Bronchial epithelial cell (primary cell): ENCODE results near the gene USH1C. TPM values are rescaled to one million over a fixed set of nuclear protein-coding genes. Genes with fewer than 3 reads are reported as not detected.

Experiments used
- DNase-seq: peaks from one replicate; pipeline ENCODE4 v3.0.0-alpha.2; 2010; ENCODE audit warnings: low read depth
- FAIRE-seq: peaks from 2 replicates; lab custom pipeline; 2011; peaks lifted over from hg19 to GRCh38; lab: Jason Lieb, UNC
- H3K27me3 ChIP-seq: 2 replicates; pipeline ENCODE4 v1.5.1; 2011; ENCODE audit warnings: low read length; ENCODE audit not compliant: control insufficient read depth, insufficient read depth
- H3K36me3 ChIP-seq: 2 replicates; pipeline ENCODE4 v1.5.1; 2011; ENCODE audit warnings: low read length; ENCODE audit not compliant: control insufficient read depth, insufficient read depth
- H3K4me3 ChIP-seq: 2 replicates; pipeline ENCODE4 v1.5.1; 2011; ENCODE audit warnings: mild to moderate bottlenecking, low read depth, low read length, control low read depth
- total RNA-seq: library from RNA; depleted of rRNA; stranded (reverse); fragments of >200 nt; gene quantifications from 2 replicates; pipeline ENCODE4 v1.2.1, GENCODE V29; 2014
- TF ChIP-seq, protein P1 (sequence below): IDR thresholded peaks from 2 replicates; pipeline ENCODE4 v1.5.1; 2011; ENCODE audit warnings: mild to moderate bottlenecking, moderate library complexity, low read length, control low read depth, inconsistent platforms; ENCODE audit not compliant: insufficient read depth, severe bottlenecking

Gene USH1C
- total RNA-seq, 1 donor from 2014 or later, result not detected

DNA sequence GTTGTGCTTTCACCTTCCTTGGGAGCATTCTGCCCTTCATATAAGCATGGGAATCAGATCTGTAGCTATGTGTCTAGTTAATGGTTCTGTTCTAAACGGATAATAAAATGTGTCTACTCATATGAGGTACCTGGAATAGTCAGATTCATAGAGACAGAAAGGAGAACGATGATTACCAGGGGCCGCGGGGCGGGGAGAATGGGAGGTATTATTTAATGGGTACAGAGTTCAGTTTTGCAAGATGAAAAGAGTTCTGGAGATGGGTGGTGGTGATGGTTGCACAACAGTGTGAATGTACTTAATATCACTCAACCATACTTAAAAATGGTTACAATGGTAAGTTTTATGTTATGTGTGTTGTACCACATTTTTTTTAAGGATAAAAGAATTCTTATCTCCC, 57.6 kb downstream of the USH1C start:
- FAIRE-seq (no peak), DNase-seq (no peak)
- peaks cover 1% of the 10 kb centered on the region for H3K27me3 ChIP-seq
- TF ChIP-seq, protein P1, sequence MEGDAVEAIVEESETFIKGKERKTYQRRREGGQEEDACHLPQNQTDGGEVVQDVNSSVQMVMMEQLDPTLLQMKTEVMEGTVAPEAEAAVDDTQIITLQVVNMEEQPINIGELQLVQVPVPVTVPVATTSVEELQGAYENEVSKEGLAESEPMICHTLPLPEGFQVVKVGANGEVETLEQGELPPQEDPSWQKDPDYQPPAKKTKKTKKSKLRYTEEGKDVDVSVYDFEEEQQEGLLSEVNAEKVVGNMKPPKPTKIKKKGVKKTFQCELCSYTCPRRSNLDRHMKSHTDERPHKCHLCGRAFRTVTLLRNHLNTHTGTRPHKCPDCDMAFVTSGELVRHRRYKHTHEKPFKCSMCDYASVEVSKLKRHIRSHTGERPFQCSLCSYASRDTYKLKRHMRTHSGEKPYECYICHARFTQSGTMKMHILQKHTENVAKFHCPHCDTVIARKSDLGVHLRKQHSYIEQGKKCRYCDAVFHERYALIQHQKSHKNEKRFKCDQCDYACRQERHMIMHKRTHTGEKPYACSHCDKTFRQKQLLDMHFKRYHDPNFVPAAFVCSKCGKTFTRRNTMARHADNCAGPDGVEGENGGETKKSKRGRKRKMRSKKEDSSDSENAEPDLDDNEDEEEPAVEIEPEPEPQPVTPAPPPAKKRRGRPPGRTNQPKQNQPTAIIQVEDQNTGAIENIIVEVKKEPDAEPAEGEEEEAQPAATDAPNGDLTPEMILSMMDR, result no peak
- H3K36me3 ChIP-seq, result no peaks in the 10 kb centered on the region
- H3K4me3 ChIP-seq, result no peak overlapping the region

DNA sequence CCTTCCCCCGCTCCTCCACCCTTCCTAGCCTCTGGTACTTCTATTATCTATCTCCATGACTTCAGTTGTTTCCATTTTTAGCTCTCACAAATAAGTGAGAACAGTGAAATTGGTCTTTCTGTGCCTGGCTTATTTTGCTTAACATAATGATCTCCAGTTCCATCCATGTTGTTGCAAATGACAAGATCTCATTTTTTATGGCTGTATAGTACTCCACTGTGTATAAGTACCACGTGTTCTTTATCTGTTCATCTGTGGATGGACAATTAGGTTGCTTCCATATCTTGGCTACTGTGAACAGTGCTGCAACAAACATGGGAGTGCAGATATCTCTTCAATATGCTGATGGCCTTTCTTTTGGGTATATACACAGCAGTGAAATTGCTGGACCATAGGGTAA, 60.7 kb downstream of the USH1C start:
- Histone ChIP-seq H3K36me3 (no peaks in the 10 kb centered on the region), H3K4me3 (no peak overlapping the region), H3K27me3 (no peaks in the 10 kb centered on the region)
- FAIRE-seq, result no peak
- TF ChIP-seq, protein P1, result no peak
- DNase-seq, result no peak

DNA sequence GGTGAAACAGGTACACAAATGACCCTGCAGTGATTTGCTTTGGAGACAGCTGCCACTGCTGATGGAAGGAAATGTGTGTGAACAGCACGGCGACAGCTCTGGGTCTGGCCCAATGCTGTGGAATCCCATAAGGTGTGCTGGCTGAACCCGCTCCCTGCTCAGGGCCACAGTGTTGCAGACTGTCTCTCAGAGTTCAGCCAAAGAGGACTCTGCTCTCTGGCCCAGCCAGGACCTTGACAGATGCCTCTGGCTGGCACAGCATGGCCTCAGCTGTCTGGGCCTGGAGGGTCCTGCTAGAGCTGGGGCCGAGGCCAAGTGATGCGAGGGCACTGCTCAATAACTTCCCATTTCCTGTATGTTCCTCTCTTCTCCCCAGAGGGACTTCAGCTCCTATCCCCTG, 62.3 kb downstream of the USH1C start:
- TF ChIP-seq, protein P1, result no peak
- H3K36me3 ChIP-seq, result no peaks in the 10 kb centered on the region
- FAIRE-seq, result no peak
- H3K4me3 ChIP-seq, result no peak overlapping the region
- H3K27me3 ChIP-seq, result peaks cover 9% of the 10 kb centered on the region
- DNase-seq, result no peak

DNA sequence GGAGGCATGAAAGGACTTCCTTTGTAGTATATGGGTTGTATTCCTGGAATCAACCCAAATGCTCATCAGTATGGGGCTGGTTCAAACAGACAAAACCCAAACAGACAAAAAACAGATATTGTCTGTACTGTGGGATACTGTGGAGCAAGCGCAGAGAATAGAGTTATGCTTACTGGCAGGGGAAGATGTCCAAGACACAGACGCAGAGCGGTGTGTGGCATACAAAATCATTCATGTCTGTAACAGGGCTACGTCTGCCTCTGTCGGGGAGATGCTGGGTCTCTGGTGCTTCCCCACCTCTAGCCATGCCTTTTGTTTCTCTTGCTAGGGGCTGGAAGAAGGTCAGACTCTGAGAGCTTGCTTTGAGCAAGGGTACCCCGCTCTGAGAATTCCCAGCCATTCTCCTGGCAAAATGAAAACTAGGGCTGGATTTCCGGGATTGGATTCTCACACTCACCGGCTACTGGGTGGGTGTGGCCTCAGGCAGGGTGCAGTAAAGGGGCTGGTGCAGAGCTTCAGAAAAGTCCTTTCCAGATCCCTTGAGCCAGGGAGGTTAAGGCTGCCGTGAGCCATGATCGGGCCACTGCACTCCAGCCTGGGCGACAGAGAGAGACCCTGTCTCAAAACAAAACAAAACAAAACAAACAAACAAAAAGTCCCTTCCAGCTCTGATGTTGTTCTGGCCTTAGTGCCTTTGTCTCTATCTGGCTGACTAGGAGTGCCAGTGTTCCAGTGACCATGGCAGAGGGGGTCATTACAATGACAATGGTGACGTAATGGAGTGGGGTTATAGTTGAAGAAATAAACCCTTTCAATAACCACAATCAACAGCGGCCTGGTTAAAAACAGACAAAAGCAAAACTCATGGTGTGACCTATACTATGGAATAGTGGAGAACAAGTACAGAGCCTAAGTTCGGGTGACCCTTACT, 64.7 kb downstream of the USH1C start:
- Histone ChIP-seq H3K4me3 (no peak overlapping the region), H3K27me3 (peaks cover 23% of the 10 kb centered on the region), H3K36me3 (no peaks in the 10 kb centered on the region)
- FAIRE-seq (no peak), DNase-seq (peak; percentile 27)
- TF ChIP-seq, protein P1, result no peak

DNA sequence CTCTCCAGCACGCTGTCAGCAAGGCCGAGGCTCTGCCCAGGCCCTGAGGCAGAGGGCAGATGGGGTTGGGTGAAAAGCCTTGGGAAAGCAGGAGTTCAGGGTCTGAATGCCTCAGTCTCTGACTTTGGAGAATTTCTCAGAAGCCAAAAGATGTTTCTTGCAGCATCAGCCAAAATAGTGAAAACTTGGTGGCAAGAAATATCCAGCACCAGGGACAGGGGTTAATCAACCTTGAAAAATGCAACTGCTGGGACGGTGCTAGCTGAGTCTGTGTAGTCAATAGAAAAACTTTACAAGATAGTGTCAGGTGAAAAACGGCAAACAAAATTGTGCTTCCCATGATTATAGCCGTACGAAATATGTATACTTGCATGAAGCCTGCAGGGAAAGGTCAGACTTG, 66.1 kb downstream of the USH1C start:
- no peak for DNase-seq
- no peak overlapping the region for H3K4me3 ChIP-seq
- TF ChIP-seq, protein P1, result no peak
- FAIRE-seq, result peak; percentile 18
- H3K36me3 ChIP-seq, result no peaks in the 10 kb centered on the region
- H3K27me3 ChIP-seq, result peaks cover 24% of the 10 kb centered on the region
